HG03108 (cell line): Measurements from ENCODE around the gene CELF2.
"Not testable (repeated sequence)": the region's sequence is repeated elsewhere in the genome, so short reads cannot be mapped to it uniquely, and the experiment has no call there.

Experiments used
- ATAC-seq: cut with Tn5 transposase; IDR thresholded peaks from one replicate; pipeline ENCODE4 v1.9.1; 2021; ENCODE audit warnings: moderate library complexity; ENCODE audit not compliant: unreplicated experiment

CELF2 gene

GRCh38 chr10:11366889-11367288 lies 349.2 kb downstream of the CELF2 start:
- ATAC-seq = not testable (repeated sequence)

GRCh38 chr10:11367505-11367904 lies 349.8 kb downstream of the CELF2 start:
- ATAC-seq = no peak

GRCh38 chr10:11373717-11374171 lies 356.1 kb downstream of the CELF2 start:
- no peak for ATAC-seq

- no peak for ATAC-seq
Observed at GRCh38 chr10:11377267-11377666, 359.6 kb downstream of the CELF2 start.

GRCh38 chr10:11378835-11379234 lies 361.2 kb downstream of the CELF2 start:
- ATAC-seq = no peak

- no peak for ATAC-seq
Observed at GRCh38 chr10:11379771-11380170, 362.1 kb downstream of the CELF2 start.

GRCh38 chr10:11381023-11381422 lies 363.4 kb downstream of the CELF2 start:
- ATAC-seq = no peak

GRCh38 chr10:11381511-11381910 lies 363.8 kb downstream of the CELF2 start:
- ATAC-seq = no peak

- no peak for ATAC-seq
Observed at GRCh38 chr10:11382187-11382586, 364.5 kb downstream of the CELF2 start.

GRCh38 chr10:11386044-11386443 lies 368.4 kb downstream of the CELF2 start:
- no peak for ATAC-seq
